SKM-1 (cell line): Measurements from ENCODE around the gene ODAD2.

Source experiments
- DNase-seq: peaks from one replicate; lab custom pipeline; 2025; ENCODE audit not compliant: unreplicated experiment; lab: John Stamatoyannopoulos, UW

Gene ODAD2

DNA sequence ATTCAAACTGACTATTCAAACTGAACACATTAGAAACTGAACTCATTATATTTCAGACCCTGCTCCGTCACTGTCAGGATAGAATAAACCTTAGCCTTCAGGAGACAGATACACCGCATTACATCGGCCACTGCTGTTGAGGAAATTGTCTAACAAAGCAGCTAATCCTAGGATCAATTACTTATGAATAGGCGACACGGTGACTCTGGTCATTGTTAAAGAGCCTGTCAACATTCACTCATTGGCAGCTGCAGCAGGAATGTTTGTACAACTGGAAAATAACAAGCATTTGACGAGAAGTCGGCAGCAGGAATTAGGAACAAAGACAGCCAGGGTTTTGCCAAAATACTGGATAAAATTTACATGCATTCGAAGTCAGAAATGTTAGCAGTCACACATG lies 141.3 kb downstream of the ODAD2 start:
- no peak for DNase-seq

DNA sequence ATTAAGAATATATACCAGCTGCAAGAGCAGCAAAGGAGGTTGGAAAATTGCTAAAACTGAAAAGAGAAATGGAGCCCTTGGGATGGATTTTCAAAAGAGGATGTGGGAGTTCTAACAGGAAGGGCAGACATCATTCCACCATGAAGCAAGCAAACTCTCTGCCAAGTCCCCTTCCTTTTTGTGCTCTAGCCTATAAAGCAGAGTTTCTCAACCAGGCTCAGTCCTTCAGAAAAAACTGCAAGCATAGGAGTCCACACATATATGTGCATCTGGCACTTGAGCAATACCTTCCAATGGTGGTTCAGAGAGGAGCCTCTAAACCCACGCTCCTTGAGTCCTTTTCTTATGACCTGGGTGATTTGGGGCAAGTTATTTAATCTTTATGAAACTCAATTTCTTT lies 154.7 kb downstream of the ODAD2 start:
- peak; percentile 40 for DNase-seq

DNA sequence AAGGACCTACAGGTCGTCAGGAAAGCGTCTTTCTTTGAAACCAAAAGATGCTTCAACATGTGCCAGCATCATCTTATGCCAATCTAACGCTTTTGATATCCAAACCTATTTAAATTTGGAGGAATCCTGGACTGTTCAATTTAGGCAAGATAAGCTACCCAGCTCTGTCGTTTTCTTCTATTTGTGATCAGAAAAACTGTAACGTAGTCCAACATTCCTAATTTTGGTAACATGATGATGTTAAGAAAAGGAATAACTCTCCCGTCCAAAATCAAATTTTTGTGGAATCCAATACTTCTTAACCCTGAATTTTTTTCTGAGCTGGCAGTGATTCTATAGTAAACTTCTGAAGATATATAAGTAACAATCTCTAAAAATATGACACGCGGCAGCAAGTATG lies 160.0 kb downstream of the ODAD2 start:
- no peak for DNase-seq

DNA sequence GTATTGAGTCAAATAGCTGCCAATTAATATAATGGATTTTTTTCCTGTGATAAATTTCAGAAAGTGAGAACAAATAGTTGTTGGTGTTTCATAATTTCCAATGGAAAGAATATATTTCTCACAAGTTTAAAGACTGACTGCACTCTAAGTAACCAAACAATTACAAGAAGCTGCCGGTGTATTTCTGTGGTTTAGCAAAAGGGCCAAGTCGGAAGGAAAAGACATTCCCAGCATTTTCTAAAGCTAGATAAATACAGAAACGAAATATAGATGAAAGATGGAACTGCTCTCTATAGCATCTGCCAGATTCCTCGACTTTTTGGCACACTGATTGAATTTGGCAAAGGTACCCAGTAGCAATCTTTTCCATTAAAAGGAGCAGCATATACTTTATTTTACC lies 160.5 kb downstream of the ODAD2 start:
- no peak for DNase-seq

DNA sequence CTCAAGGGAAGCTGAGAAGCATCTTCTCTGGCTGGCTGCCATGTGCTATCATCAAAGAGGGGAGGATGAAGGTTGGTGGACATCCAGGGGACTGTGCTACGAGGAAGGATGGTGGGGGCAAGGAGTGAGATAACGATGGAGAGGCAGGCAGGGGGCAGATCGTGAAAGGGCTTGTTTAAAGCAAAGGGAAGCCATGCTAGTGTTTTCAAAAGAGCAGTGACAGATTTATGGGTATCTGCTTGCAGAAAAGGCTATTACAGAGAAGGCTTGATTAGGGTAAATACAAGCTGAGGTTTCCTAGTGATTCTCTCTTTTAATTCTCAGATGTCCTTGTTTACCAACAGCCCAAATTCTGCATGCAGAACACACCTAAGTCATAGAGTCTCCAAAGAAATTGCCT lies 164.4 kb downstream of the ODAD2 start:
- no peak for DNase-seq

DNA sequence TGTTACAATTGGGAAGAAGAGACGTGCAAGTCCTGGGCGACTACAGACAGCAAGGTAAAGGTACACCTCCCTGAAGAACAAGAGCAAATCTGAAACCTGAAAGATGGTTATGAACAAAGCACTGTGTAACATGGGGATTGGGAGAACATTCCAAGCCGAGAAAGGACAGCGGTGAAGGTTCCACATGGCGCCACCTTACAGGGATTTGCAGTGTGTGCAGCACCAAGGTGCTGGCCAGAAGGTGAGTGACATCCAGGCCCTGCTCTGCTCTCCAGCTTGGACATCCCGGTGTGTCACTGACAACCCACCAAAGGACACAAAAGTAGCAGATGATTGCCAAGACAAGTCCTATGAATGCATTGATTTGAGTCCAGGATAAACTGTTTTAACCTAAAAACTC lies 165.1 kb downstream of the ODAD2 start:
- DNase-seq, result no peak

DNA sequence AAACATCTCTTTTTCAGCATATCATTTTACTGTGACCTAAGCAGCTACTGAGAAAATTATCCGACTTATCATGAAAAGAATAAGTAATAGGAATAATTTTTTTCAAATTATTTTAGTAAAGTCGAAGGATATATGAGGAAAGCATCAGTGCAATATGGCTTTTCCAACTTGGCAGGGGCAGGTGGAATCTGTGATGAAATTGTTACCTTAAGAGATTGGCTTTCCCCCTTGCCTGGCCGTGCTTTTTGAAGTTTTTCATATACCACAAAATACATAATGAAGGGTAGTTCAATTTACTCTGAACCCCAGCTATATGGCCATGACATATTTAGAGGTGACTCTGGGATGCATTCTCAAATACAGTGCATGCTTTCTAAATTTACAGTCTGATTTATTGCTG lies 166.1 kb downstream of the ODAD2 start:
- DNase-seq, result no peak

DNA sequence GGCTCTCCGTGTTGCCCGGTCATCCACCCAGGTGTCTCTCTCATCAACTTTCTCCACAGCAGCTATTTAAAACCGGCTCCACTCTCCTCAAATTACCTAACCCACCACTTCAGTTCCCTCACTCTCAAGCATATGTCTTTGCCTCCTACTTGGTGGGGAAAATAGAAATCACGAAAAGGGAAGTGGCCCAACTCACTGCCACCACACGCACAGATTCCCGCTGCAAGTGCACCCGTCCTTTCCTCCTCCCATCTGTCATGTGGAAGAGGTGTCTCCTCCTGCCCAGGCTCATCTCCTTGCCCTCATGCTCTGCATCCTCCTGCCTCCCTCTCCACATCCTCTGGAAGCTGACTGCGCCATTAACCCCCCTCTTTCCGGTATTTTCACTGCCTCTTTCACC lies 172.5 kb downstream of the ODAD2 start:
- DNase-seq, result no peak

DNA sequence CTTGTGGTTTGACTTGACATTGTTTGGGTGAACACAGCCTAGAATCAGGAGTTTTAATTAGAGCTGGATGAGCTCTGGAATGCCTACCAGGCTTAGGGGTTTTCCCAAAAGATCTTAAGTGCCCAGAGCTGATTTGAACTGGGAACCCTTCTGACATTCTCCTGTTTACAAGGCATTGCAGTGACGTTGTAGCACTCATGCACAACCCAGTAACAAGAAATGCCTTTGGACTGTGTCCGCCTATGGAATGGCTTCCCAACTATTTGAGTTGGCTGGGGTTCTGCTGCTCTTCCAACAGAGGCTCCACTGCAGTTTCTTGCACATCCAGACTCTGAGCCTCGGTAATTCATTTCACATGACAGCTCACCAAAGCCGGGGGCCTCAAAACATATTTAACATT lies 176.6 kb downstream of the ODAD2 start:
- DNase-seq, result no peak

DNA sequence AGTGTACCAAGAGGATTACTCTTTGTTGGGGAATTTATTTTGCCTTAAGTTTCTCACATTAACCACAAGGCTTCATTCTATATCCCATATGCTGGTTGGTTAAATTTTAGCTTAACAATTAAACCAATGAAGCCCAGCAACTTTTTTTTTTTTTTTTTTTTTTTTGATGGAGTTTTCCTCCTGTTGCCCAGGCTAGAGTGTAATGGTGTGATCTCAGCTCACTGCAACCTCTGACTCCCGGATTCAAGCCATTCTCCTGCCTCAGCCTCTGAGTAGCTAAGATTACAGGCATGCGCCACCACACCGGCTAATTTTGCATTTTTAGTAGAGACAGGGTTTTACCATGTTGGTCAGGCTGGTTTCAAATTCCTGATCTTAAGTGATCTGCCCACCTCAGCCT lies 178.2 kb downstream of the ODAD2 start:
- DNase-seq, result no peak

DNA sequence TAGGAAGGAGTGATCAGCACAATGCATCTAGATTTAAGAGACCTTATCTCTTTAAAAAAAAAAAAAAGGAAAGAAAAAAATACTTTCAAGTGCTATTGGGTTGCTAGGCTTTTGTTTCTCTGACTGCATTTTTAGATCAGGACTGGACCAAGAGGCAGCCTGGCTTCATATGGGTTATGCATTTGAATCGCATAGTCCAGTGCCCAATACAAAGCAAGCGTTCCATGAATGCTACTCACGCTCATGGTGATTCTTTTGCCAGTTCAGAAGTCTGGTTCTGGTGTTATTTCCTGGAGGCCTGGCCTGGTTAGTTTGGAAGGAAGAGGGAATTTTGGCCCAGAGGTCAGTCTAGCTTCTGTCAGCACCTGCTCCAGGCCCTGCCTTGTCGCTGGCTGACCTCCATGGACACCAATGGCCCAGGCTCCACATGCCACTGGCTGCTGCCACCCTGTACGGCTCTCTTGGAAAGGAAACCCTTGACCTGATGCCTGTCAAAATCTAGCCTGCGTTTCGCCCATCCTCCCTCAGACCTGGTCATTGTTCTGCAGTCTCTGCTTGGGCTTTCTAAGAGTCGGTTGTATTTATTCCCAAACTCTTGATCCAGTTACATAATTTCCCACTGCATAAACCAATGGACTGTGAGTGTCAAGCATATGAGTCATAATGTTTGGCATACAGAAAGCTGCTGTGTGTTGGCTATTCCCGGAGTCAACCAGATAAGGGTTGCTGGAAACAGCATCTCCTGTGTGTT lies 178.9 kb downstream of the ODAD2 start:
- no peak for DNase-seq

DNA sequence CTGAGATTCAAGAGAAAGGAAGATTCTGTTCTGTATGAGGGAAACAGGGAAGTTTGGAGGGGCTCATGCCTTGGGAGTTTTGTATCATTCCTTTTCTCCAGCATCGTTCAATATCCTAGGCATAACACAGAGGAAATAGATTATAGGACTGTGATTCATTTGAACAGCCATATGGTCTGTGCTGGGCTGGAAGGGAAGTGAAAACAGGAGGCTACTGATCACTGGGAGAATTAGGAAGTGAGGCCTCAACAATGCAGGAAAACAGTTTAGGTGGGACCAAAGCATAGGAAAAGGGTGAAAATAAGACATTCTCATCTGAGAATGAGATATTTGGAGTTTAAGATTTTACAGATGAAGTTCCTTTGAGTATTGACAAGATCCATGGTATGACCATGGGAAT lies 182.6 kb downstream of the ODAD2 start:
- no peak for DNase-seq

DNA sequence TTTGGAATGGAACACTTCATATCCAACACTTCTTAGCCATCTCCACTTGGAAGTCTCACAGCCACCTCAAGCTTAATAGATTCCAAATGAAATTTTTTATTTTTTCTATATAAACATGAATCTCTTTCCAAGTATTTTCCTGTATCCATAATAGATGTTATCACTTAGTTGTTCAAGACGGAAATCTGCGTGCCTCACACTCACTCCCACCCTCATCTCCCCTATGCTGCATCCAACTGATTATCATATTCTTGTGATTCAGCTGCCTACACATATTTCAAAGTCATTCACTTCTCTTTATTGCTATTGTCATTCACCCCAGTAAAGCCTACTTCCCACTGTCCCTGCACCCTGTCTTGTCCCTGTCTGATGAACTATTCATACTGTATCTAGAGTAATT lies 183.0 kb downstream of the ODAD2 start:
- DNase-seq, result no peak

DNA sequence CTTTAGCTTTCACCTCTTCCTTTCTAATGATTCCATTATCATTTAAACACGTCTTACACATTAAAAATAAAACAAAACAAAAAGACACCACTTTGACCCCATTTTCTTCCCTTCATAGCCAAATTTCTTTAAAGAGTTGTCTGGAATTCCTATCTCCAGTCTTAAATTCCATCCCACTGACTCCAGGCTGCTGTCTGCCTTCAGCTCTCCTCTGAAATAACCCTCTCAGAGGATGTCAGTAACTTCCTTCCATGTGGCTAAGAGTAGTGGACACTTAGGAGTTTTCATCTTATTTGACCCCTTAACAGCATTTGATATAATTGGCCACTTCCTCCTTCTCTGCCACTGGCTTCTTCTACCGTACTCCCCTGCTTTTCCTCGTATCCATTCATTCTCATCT lies 183.6 kb downstream of the ODAD2 start:
- DNase-seq, result no peak

DNA sequence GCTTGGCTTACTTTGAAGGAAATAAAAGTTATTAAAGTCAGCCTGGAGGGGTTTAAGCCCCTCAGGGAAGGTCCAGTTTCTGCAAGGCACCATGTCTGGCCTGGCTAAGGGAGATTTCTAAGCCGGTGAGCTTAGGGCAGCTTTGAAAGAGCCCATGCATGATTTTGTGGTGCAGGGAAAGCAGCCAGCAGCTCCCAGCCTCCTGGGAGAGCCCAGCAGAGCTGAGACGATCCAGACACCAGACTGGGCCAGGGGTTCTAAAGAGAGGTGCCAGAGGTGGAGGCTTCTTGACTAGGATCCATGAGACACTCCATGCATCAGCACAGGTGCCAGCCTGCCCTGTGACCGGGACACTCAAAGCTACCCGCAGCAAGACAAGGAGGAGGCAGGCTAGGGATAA lies 193.7 kb downstream of the ODAD2 start:
- DNase-seq, result no peak

DNA sequence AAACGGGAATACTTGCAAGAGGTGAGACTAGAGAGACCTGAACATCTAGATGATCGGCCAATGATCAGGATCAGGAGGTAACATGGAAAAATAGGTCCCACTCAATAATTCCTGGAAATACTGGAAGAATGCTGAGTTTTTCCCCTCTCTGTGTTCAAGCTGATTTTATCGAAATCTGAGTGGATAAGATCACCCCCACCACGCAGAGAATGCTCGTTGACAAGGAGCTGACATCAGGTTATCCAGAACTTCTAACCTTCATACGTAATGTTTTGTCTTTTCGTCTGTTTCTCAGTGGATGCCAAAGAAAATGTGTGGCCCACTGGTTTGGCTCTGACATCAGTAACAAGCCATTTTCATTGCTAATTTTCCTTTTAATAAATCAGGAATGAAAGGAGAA lies 194.7 kb downstream of the ODAD2 start:
- no peak for DNase-seq

DNA sequence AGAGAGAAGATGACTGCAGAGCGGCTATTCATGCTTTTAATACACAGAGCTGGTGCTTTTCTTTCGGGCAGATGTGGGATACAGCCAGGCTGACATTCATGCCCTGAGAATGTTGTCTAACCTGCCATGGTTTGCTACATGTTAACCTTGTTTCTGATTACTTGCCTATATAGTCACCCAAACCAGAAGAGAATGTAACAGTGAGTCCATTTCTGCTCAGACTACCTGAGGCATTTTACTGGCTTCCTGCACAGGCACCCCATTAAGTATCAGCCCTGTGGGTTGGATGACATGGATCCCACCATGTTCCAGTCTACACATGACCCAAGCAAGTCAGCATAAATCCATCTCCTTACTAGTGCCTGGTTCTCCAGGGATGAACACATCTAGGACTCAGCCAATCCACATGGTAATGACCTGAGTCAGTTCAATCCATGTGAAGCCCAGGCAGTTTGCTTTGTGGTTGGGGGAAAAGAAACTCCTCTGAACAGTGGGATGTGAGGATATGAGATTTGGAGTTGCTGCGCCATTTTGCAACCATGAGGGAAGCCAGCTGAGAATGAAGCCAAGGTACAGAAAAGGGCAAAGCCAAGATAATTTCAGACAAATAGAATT lies 197.6 kb downstream of the ODAD2 start:
- DNase-seq, result no peak

DNA sequence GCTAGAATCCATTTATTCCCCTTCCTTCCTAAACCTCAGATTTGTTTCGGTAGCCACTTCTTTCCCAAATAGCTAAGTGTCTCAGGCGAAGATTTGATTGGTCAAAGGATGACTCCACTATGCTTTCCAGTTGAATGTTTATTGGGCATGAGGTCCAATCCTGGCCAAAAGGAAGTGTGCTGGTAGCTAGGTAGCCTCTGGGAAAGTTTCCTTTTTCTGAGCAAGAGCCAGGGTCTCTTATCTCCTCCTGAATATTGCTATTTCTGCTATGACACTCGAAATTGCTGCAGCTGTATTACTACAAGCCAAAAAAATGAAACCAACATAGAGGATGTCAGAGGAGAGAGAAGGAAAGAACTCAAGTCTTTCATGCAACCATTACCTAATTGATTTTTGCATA lies 199.8 kb downstream of the ODAD2 start:
- no peak for DNase-seq

DNA sequence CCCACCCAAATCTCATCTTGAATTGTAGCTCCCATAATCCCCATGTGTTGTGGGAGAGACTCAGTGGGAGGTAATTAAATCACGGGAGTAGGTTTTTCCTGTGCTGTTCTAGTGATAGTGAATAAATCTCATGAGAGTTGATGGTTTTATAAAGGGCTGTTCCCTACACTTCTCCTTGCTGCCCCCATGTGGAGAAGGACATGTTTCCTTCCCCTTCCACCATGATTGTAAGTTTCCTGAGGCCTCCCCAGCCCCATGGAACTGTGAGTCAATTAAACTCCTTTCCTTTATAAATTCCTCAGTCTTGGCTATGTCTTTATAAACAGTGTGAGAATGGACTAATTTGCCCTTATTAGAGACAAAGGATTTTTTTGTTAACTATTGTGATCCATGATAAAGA lies 204.7 kb downstream of the ODAD2 start:
- no peak for DNase-seq

DNA sequence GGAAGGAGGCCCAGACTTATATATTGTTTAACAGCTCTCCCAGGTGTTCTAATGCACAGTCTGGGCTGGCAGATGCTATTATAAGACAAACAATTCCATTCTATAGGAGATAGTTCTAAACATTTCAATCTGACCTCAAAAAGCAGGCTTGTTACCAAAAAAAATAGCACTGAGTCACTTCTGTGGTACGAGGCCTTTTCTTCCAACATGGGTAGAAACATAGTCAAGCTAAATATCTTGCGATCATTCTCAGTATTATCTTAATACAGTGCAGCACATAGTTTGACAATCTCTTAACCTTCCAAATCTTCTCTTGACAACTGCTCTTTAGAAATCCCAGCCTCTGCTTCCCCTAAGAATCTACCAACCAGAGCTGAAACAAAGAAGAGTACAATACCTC lies 206.7 kb downstream of the ODAD2 start:
- DNase-seq, result no peak

DNA sequence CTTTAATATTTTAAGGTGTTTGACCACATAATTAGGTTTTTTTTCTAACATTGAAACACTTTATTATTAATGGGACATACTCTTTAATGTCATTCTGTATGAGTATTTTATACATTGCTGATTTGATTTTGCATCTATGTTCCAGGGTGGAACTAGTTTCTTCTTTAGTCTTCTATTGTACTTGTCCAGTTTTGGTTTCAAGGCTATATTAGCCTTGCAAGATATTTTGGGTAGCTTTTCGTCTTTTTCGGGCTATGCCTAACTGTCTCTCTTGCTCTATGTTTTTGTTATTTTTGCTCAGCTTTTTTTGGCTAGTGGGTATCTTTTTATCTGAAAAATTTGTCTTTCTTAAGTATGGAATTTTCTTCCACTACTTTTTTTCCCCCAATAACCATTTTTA lies 214.6 kb downstream of the ODAD2 start:
- no peak for DNase-seq

DNA sequence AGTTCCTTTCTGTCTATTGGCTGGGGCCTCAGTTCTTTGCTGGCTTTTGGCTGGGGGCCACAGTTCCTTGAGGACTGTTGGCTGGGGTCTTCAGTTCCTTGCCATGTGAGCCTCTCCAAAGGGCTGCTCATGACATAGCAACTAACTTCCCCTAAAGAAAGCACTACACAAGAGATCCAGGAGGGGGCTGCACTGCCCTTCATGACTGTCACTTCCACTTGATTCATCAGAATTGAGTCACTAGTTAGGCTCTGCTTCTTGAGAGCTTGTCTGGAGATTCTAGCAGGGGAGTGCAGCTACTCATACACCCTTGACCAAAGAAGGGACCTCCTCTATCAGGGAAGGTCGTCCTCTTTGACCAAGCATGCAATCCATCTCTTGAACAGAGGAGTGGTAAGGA lies 215.2 kb downstream of the ODAD2 start:
- DNase-seq, result no peak

DNA sequence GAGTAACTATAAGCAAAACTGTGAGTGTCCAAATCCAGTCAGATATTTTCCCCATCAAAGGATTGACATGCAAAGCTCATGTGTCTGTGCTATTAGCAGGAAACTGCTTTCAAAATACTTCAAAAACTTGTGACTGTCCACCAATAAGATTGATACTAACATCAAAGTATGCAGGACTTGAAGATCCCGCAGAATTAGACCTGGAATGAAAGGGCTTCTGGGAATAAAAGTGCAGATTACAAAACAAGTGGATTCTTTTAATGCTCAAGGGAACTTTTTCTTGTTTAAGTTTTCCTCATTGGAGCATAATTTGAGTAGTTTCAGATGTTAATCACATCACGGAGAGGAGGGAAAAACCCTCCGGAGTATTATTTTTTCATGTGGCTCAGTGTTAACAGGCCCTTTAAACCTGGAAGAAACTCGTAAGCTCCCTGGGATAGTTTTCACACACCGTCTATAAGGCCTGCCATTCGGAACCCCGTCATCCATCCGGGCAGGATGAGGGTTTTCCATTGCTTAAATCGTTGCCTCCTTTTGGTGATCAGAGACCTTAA lies 219.3 kb downstream of the ODAD2 start:
- DNase-seq, result no peak
